ENCODE measurements around the gene STARD8.
"Not testable (repeated sequence)": the region's sequence is repeated elsewhere in the genome, so short reads cannot be mapped to it uniquely, and the experiment has no call there.

The STARD8 gene

GRCh38 chrX:68646421-68646820 lies 1.0 kb upstream of the STARD8 start:
- ATAC-seq (replicated peaks) (no peak), DNase-seq (no peak)
- Mint-ChIP-seq H3K27ac (no peak overlapping the region), H3K9me3 (no peaks in the 10 kb centered on the region), H3K4me1 (no peaks in the 10 kb centered on the region), H3K27me3 (peaks cover 6 to 7% of the 10 kb centered on the region in 2 donors), H3K36me3 (no peaks in the 10 kb centered on the region), H3K4me3 (no peak overlapping the region)

DNA sequence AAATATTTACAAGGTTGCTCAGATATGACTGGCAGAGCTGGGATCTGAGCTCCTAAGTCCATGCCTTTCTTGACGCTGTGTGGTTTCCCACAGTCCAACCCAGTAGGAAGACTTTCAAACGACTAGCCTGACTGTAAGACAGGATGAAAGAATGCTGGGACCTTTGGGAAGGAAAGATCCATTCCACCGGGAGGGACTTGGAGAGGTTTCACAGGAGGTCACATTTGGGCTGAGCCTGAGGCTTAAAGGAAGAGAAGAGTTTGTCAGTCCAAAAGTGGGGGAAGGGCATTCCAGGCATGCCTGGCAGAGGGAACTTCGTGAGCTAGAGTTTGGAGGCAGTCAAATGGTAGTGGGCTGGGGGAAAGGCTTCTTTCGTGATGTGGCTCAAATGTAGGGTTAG lies 1.5 kb downstream of the STARD8 start:
- Mint-ChIP-seq H3K27ac (no peak overlapping the region), H3K27me3 (peaks cover 6 to 7% of the 10 kb centered on the region in 2 donors), H3K9me3 (peaks cover 0 to 2% of the 10 kb centered on the region in 2 donors), H3K4me3 (no peak overlapping the region), H3K4me1 (peaks cover 0 to 2% of the 10 kb centered on the region in 2 donors), H3K36me3 (no peaks in the 10 kb centered on the region)
- ATAC-seq (replicated peaks) (no peak), DNase-seq (no peak)

DNA sequence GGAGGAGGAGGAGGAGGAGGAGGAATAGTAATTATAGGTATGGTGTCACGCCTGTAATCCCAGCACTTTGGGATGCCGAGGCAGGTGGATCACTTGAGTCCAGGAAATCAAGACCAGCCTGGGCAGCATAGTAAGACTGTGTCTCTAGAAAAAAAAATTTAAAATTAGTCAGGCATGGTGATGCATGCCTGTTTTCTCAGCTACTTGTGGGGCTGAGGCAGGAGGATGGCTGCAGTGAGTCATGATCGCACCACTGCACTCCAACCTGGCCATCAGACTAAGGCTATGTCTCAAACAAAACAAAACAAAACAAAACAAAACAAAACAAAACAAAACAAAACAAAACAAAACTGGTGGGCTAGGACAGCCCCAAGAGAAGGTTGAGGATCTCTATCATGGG lies 3.0 kb downstream of the STARD8 start:
- DNase-seq = no peak
- H3K4me3 Mint-ChIP-seq = no peak overlapping the region
- H3K27ac Mint-ChIP-seq = no peak overlapping the region
- H3K36me3 Mint-ChIP-seq = no peaks in the 10 kb centered on the region
- no peak for ATAC-seq (replicated peaks)
- H3K27me3 Mint-ChIP-seq = peaks cover 6 to 7% of the 10 kb centered on the region in 2 donors
- H3K9me3 Mint-ChIP-seq = peaks cover 0 to 2% of the 10 kb centered on the region in 2 donors
- peaks cover 0 to 2% of the 10 kb centered on the region in 2 donors for H3K4me1 Mint-ChIP-seq

DNA sequence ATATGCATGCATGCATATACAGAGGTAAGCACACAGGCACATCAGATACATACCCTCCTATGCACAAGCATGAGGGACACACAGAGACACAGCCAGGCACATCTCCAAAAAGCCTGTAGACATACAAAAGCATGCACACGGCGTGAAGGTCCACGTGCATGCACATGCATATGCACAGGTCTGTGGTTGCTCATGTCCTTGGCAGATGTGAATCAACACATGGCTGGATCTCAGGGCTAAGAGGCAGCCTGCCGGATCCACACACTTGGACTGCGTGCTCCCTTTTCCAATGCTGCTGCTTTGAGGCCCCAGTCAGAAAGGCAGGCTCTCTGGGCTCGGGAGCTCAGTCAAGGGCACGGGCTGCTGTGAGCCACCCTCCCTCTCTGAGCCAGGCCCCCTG lies 3.6 kb downstream of the STARD8 start:
- Mint-ChIP-seq H3K27ac (no peak overlapping the region), H3K9me3 (peaks cover 0 to 2% of the 10 kb centered on the region in 2 donors), H3K27me3 (peaks cover 7 to 10% of the 10 kb centered on the region in 2 donors), H3K36me3 (no peaks in the 10 kb centered on the region), H3K4me3 (no peak overlapping the region), H3K4me1 (peaks cover 0 to 2% of the 10 kb centered on the region in 2 donors)
- no peak for ATAC-seq (replicated peaks)
- no peak for DNase-seq

- DNase-seq (no peak), ATAC-seq (replicated peaks) (no peak)
- Mint-ChIP-seq H3K9me3 (peaks cover 0 to 2% of the 10 kb centered on the region in 2 donors), H3K4me3 (no peak overlapping the region), H3K27me3 (peaks cover 7 to 10% of the 10 kb centered on the region in 2 donors), H3K4me1 (peaks cover 0 to 2% of the 10 kb centered on the region in 2 donors), H3K36me3 (no peaks in the 10 kb centered on the region), H3K27ac (no peak overlapping the region)
Measured at GRCh38 chrX:68652326-68653170, 5.1 kb downstream of the STARD8 start.

GRCh38 chrX:68654693-68655092 lies 7.2 kb downstream of the STARD8 start:
- Mint-ChIP-seq H3K27ac (no peak overlapping the region), H3K27me3 (peaks cover 0 to 4% of the 10 kb centered on the region in 2 donors), H3K4me1 (peaks cover 0 to 2% of the 10 kb centered on the region in 2 donors), H3K36me3 (no peaks in the 10 kb centered on the region), H3K4me3 (no peak overlapping the region), H3K9me3 (peaks cover 0 to 2% of the 10 kb centered on the region in 2 donors)
- ATAC-seq (replicated peaks) (no peak), DNase-seq (no peak)

- not testable (repeated sequence) for H3K27me3 Mint-ChIP-seq; H3K36me3 Mint-ChIP-seq; H3K4me1 Mint-ChIP-seq; H3K4me3 Mint-ChIP-seq; H3K27ac Mint-ChIP-seq; DNase-seq; H3K9me3 Mint-ChIP-seq; ATAC-seq (replicated peaks)
Measured at GRCh38 chrX:68656473-68656872, 9.0 kb downstream of the STARD8 start.

GRCh38 chrX:68658530-68658929 lies 11.1 kb downstream of the STARD8 start:
- Mint-ChIP-seq H3K27me3 (peaks cover 0 to 8% of the 10 kb centered on the region in 2 donors), H3K4me3 (no peak overlapping the region)
- ATAC-seq (replicated peaks) = no peak

DNA sequence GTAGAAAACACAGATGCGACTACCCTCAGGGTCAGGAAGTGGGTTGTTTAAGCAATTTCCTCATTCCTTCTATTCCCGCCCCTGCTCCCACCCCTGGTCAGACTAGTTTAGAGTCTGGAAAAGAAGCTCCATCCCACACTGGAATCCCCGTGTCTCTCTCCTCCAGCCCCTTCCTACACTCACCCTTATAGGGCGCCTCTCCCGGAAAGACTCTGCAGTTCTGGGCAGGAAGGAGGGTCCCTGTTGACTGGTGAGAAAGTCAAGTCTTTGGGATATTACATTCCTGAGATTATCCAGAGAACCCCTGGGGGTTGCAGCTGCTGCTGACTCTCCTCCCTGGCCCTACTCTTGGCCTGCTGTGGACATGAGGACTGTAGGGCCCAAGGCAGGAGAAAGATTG lies 11.9 kb downstream of the STARD8 start:
- Mint-ChIP-seq H3K4me3 (no peak overlapping the region), H3K27me3 (peaks cover 0 to 8% of the 10 kb centered on the region in 2 donors), H3K36me3 (no peaks in the 10 kb centered on the region), H3K4me1 (no peaks in the 10 kb centered on the region), H3K27ac (no peak overlapping the region), H3K9me3 (no peaks in the 10 kb centered on the region)
- ATAC-seq (replicated peaks) (no peak), DNase-seq (no peak)

More at GRCh38 chrX:68658530-68658929, 11.1 kb downstream of the STARD8 start:
- no peaks in the 10 kb centered on the region for H3K36me3 Mint-ChIP-seq
- H3K9me3 Mint-ChIP-seq = peaks cover 0 to 1% of the 10 kb centered on the region in 2 donors
- H3K27ac Mint-ChIP-seq = no peak overlapping the region
- H3K4me1 Mint-ChIP-seq = no peaks in the 10 kb centered on the region
- no peak for DNase-seq

DNA sequence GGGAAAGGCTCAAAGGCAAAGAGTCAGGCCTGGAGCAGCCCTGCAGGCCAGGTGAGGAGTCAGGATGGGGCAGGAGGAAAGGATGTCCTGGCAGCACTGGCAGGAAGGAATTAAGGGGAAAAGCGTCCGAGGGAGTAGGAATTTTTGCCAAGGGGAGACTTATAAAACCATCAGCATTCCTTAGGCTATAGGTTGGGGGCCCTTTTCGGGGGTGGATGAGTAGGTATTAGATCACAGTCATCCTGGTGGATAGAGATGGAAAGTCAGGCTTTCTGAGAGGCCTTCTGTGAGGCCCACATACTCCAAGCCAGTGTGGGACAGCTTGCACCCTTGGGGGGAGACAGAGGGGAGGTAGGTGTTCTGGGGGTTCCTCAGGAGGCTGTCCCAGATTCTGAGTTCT lies 12.3 kb downstream of the STARD8 start:
- ATAC-seq (replicated peaks) (no peak), DNase-seq (no peak)
- no peaks in the 10 kb centered on the region for H3K9me3 Mint-ChIP-seq
- no peaks in the 10 kb centered on the region for H3K36me3 Mint-ChIP-seq
- no peaks in the 10 kb centered on the region for H3K4me1 Mint-ChIP-seq
- no peak overlapping the region for H3K27ac Mint-ChIP-seq
- H3K4me3 Mint-ChIP-seq = no peak overlapping the region
- peaks cover 0 to 8% of the 10 kb centered on the region in 2 donors for H3K27me3 Mint-ChIP-seq

GRCh38 chrX:68660746-68661145 lies 13.3 kb downstream of the STARD8 start:
- H3K4me1 Mint-ChIP-seq = no peaks in the 10 kb centered on the region
- DNase-seq (no peak), ATAC-seq (replicated peaks) (no peak)
- no peaks in the 10 kb centered on the region for H3K9me3 Mint-ChIP-seq
- H3K27me3 Mint-ChIP-seq = peaks cover 0 to 6% of the 10 kb centered on the region in 2 donors
- no peak overlapping the region for H3K4me3 Mint-ChIP-seq
- no peaks in the 10 kb centered on the region for H3K36me3 Mint-ChIP-seq
- no peak overlapping the region for H3K27ac Mint-ChIP-seq

DNA sequence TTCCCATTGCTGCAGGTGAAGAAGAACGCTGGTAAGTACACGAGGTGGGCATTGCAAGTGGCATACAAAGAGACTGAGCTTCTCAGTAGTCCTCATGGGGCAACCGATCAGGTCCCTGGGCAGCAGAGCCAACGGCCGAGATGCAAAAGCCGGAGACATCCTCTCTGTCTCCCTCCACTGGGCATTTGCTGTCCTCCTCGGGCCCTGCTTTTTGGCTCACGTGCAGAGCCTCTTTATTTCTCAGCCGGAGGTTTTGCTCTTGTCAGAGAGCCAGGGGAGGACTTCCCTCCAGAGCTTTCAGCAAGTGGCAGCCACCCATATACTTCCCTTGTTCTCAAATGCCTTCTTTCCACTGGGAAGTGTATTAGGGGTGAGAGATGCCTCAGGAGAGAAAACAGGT lies 18.0 kb downstream of the STARD8 start:
- no peak for DNase-seq
- no peak for ATAC-seq (replicated peaks)
- Mint-ChIP-seq H3K9me3 (no peaks in the 10 kb centered on the region), H3K27ac (no peak overlapping the region), H3K4me1 (no peaks in the 10 kb centered on the region), H3K36me3 (no peaks in the 10 kb centered on the region), H3K27me3 (peaks cover 0 to 9% of the 10 kb centered on the region in 2 donors), H3K4me3 (no peak overlapping the region)

DNA sequence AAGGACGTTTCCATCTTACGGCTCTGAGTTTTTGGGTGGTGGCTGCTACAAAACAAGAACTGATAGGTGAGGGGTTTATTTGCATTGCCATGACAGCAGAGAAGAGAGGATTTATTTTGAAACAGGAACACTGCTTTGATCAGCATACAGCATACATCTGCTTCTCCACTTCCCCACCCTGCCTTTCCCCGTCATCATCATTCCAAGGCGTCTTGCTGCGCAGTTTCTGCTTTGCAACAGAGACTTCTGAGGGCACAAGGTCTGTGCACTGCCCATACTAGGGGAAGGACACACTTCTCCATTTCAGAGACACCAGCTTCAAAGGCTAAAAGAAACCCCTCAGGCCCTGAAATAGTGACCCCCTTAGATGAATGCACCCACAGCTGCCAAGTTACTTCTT lies 19.1 kb downstream of the STARD8 start:
- Mint-ChIP-seq H3K27me3 (peaks cover 0 to 14% of the 10 kb centered on the region in 2 donors), H3K27ac (no peak overlapping the region)

GRCh38 chrX:68669094-68669860 lies 21.8 kb downstream of the STARD8 start:
- Mint-ChIP-seq H3K9me3 (no peaks in the 10 kb centered on the region), H3K4me3 (no peak overlapping the region), H3K27ac (no peak overlapping the region), H3K36me3 (no peaks in the 10 kb centered on the region), H3K27me3 (peaks cover 0 to 20% of the 10 kb centered on the region in 2 donors), H3K4me1 (no peaks in the 10 kb centered on the region)
- DNase-seq (no peak), ATAC-seq (replicated peaks) (no peak)

More for the DNA sequence above, 19.1 kb downstream of the STARD8 start:
- no peak for DNase-seq
- no peak for ATAC-seq (replicated peaks)
- no peaks in the 10 kb centered on the region for H3K36me3 Mint-ChIP-seq
- no peak overlapping the region for H3K4me3 Mint-ChIP-seq
- no peaks in the 10 kb centered on the region for H3K9me3 Mint-ChIP-seq
- H3K4me1 Mint-ChIP-seq = no peaks in the 10 kb centered on the region

DNA sequence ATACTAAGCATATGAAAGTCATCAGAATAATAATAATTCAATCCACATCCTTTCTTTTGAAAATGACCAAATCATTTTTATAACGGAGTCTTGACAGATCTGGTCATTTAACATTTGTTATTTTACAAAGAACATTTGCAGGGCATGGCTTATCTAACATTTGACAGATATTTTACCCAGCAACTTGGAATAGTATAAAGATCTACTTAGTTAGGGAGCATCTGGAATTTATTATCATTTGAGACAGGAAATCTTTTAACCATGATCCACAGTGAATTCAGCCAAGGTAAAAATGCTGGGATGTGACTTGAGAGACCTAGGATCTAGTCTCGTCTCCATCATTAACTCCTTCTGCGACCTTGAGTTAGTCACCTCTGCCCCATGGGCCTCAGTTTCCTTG lies 22.4 kb downstream of the STARD8 start:
- no peak overlapping the region for H3K27ac Mint-ChIP-seq
- DNase-seq (no peak), ATAC-seq (replicated peaks) (no peak)
- peaks cover 0 to 20% of the 10 kb centered on the region in 2 donors for H3K27me3 Mint-ChIP-seq
- H3K4me1 Mint-ChIP-seq = no peaks in the 10 kb centered on the region
- no peaks in the 10 kb centered on the region for H3K36me3 Mint-ChIP-seq
- no peak overlapping the region for H3K4me3 Mint-ChIP-seq
- H3K9me3 Mint-ChIP-seq = no peaks in the 10 kb centered on the region
